Mesangial cell (primary cell): ENCODE data around the gene KCNF1. TPM values are rescaled to one million over a fixed set of nuclear protein-coding genes. Genes with fewer than 3 reads are reported as not detected.

Experiments used
- total RNA-seq: library from RNA; depleted of rRNA; stranded (reverse); fragments of >200 nt; gene quantifications from 2 replicates; pipeline ENCODE4 v1.2.3, GENCODE V29; 2015

The KCNF1 gene, protein sequence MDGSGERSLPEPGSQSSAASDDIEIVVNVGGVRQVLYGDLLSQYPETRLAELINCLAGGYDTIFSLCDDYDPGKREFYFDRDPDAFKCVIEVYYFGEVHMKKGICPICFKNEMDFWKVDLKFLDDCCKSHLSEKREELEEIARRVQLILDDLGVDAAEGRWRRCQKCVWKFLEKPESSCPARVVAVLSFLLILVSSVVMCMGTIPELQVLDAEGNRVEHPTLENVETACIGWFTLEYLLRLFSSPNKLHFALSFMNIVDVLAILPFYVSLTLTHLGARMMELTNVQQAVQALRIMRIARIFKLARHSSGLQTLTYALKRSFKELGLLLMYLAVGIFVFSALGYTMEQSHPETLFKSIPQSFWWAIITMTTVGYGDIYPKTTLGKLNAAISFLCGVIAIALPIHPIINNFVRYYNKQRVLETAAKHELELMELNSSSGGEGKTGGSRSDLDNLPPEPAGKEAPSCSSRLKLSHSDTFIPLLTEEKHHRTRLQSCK
- not detected in 2 replicates for total RNA-seq

DNA sequence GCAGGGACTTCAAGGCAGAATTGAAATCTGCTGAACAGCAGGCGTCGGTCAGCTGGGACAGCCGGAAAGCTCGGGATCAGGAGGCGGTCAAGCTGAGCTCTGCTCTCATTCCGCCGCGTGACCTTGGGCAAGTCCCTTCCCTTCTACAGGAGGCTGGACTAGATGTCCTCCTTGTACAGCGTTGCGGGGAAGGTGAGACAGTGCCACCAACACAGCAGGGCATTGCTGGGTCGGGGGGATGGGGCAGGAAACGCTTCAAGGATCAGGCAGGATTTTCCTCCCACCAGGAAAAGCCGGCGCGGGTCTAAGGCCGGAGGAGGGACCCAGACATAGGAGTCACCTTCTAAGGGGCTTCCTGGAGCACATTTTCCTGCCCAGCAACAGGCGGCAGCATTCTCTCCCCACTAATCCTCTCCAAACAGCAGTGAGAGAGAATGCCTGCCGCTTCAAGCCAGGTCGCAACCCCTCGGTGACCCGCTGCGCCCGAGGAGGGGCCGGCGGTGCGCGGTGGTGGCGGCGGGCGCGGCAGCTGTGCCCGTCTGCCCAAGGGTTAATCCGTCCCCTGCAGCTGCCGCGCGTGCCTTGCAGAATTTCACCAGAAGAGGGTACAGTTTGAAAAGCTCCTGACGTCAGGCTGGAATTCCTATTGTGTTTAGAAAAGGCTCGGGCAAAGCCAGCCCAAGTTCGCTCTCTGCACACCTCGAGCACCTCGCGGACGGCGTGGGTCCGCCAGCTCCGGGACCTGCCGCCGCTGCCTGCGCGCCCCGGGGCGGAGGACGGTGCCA lies at the start of gene KCNF1:
Gene KCNF1, plus strand, starts transcription at position 644 of the 785 bp plus-strand sequence. CDS start 493 bp downstream, outside the sequence.

Other genes starting within 250 kb of the KCNF1 start
- 18.6 and 21.8 TPM in 2 replicates for gene NOL10, start 222.0 kb upstream of the KCNF1 start, total RNA-seq
- gene ATP6V1C2, start 190.3 kb upstream of the KCNF1 start, total RNA-seq: not detected in 2 replicates
- gene PDIA6, start 99.1 kb upstream of the KCNF1 start, total RNA-seq: 128 and 254 TPM in 2 replicates
- gene SLC66A3, start 243.5 kb downstream of the KCNF1 start, total RNA-seq: 31.6 and 75.8 TPM in 2 replicates